IPS-20b (cell line): Measurements from ENCODE around the gene EEF1AKMT1.
"Not testable (repeated sequence)": the region's sequence is repeated elsewhere in the genome, so short reads cannot be mapped to it uniquely, and the experiment has no call there.

ENCODE experiments used
- H3K27ac ChIP-seq: one replicate; pipeline ENCODE4 v1.5.1; 2013; ENCODE audit warnings: low read length
- H3K27me3 ChIP-seq: 2 replicates; pipeline ENCODE4 v1.6.1; 2013; ENCODE audit warnings: mild to moderate bottlenecking, low read length, inconsistent platforms; ENCODE audit not compliant: insufficient read depth
- H3K36me3 ChIP-seq: 2 replicates; pipeline ENCODE4 v1.6.1; 2013; ENCODE audit warnings: low read depth, mild to moderate bottlenecking, inconsistent platforms, low read length, moderate library complexity; ENCODE audit not compliant: insufficient read depth
- H3K4me1 ChIP-seq: 2 replicates; pipeline ENCODE4 v1.6.1; 2013; ENCODE audit warnings: mild to moderate bottlenecking, control low read depth, inconsistent platforms, low read length, moderate library complexity; ENCODE audit not compliant: insufficient read depth
- H3K4me3 ChIP-seq: 2 replicates; pipeline ENCODE4 v1.5.1; 2013; ENCODE audit warnings: mild to moderate bottlenecking, low read length, inconsistent platforms
- H3K9ac ChIP-seq: 2 replicates; pipeline ENCODE4 v1.6.1; 2013; ENCODE audit warnings: low read depth, mild to moderate bottlenecking, inconsistent platforms, low read length, moderate library complexity
- H3K9me3 ChIP-seq: 2 replicates; pipeline ENCODE4 v1.6.1; 2013; ENCODE audit warnings: mild to moderate bottlenecking, low read depth, low read length, inconsistent platforms; ENCODE audit not compliant: insufficient read depth

Gene EEF1AKMT1

GRCh38 chr13:20775961-20776360 lies 2.2 kb upstream of the EEF1AKMT1 start:
- Histone ChIP-seq H3K27me3 (no peaks in the 10 kb centered on the region), H3K27ac (no peak overlapping the region), H3K36me3 (peaks cover 4% of the 10 kb centered on the region; the same call in 1 of the 2 replicates), H3K9ac (no peak overlapping the region), H3K4me1 (0 out of 2 replicates have a peak, but pooled peaks cover 3% of the 10 kb centered on the region), H3K4me3 (no peak overlapping the region), H3K9me3 (no peaks in the 10 kb centered on the region)

GRCh38 chr13:20774746-20775145 lies 985 bp upstream of the EEF1AKMT1 start:
- H3K4me1 ChIP-seq: 0 out of 2 replicates have a peak, but pooled peaks cover 3% of the 10 kb centered on the region
- no peak overlapping the region for H3K9ac ChIP-seq
- no peak overlapping the region for H3K4me3 ChIP-seq
- no peaks in the 10 kb centered on the region for H3K36me3 ChIP-seq
- H3K9me3 ChIP-seq: no peaks in the 10 kb centered on the region; the same call in 1 of the 2 replicates
- no peak overlapping the region for H3K27ac ChIP-seq
- no peaks in the 10 kb centered on the region for H3K27me3 ChIP-seq

GRCh38 chr13:20772401-20773131 lies 1.2 kb downstream of the EEF1AKMT1 start:
- Histone ChIP-seq H3K4me3 (peak overlapping the region; percentile 88), H3K4me1 (0 out of 2 replicates have a peak, but pooled peaks cover 6% of the 10 kb centered on the region), H3K9ac (peak overlapping the region; percentile 95; the same call in 1 of the 2 replicates), H3K9me3 (no peaks in the 10 kb centered on the region; the same call in 1 of the 2 replicates), H3K27ac (no peak overlapping the region), H3K36me3 (no peaks in the 10 kb centered on the region), H3K27me3 (no peaks in the 10 kb centered on the region)

GRCh38 chr13:20769834-20770233 lies 3.9 kb downstream of the EEF1AKMT1 start:
- Histone ChIP-seq H3K27me3 (no peaks in the 10 kb centered on the region), H3K36me3 (no peaks in the 10 kb centered on the region), H3K9me3 (no peaks in the 10 kb centered on the region; the same call in 1 of the 2 replicates), H3K4me1 (0 out of 2 replicates have a peak, but pooled peaks cover 6% of the 10 kb centered on the region), H3K27ac (no peak overlapping the region), H3K4me3 (no peak overlapping the region), H3K9ac (no peak overlapping the region)

GRCh38 chr13:20769091-20769490 lies 4.7 kb downstream of the EEF1AKMT1 start:
- Histone ChIP-seq H3K27me3 (no peaks in the 10 kb centered on the region), H3K4me3 (no peak overlapping the region), H3K9ac (no peak overlapping the region), H3K4me1 (0 out of 2 replicates have a peak, but pooled peaks cover 6% of the 10 kb centered on the region), H3K27ac (no peak overlapping the region), H3K36me3 (no peaks in the 10 kb centered on the region), H3K9me3 (no peaks in the 10 kb centered on the region; the same call in 1 of the 2 replicates)

- Histone ChIP-seq H3K9ac (no peak overlapping the region), H3K36me3 (no peaks in the 10 kb centered on the region), H3K27ac (no peak overlapping the region), H3K27me3 (no peaks in the 10 kb centered on the region), H3K4me3 (no peak overlapping the region), H3K4me1 (0 out of 2 replicates have a peak, but pooled peaks cover 3% of the 10 kb centered on the region), H3K9me3 (no peaks in the 10 kb centered on the region; the same call in 1 of the 2 replicates)
These were observed 6.3 kb downstream of the EEF1AKMT1 start for GRCh38 chr13:20767309-20767943.

- Histone ChIP-seq H3K27ac (no peak overlapping the region), H3K27me3 (no peaks in the 10 kb centered on the region), H3K4me3 (no peak overlapping the region), H3K36me3 (no peaks in the 10 kb centered on the region), H3K4me1 (peaks cover 6% of the 10 kb centered on the region; the same call in 1 of the 2 replicates), H3K9me3 (no peaks in the 10 kb centered on the region), H3K9ac (no peak overlapping the region)
These were observed 12.9 kb downstream of the EEF1AKMT1 start for GRCh38 chr13:20760872-20761271.

- H3K27ac ChIP-seq: no peak overlapping the region
- H3K4me3 ChIP-seq: no peak overlapping the region
- H3K9ac ChIP-seq: no peak overlapping the region
- H3K4me1 ChIP-seq: peaks cover 6% of the 10 kb centered on the region; the same call in 1 of the 2 replicates
- H3K36me3 ChIP-seq: no peaks in the 10 kb centered on the region
- no peaks in the 10 kb centered on the region for H3K27me3 ChIP-seq
- H3K9me3 ChIP-seq: peaks cover 9% of the 10 kb centered on the region
These were observed 19.8 kb downstream of the EEF1AKMT1 start for GRCh38 chr13:20754009-20754408.

- Histone ChIP-seq H3K4me1 (no peaks in the 10 kb centered on the region), H3K9ac (no peak overlapping the region), H3K27me3 (no peaks in the 10 kb centered on the region)
These were observed 24.4 kb downstream of the EEF1AKMT1 start for GRCh38 chr13:20749377-20749776.

GRCh38 chr13:20743830-20744404 lies 29.8 kb downstream of the EEF1AKMT1 start:
- not testable (repeated sequence) for H3K27ac ChIP-seq, H3K4me1 ChIP-seq, H3K4me3 ChIP-seq, H3K9me3 ChIP-seq, H3K9ac ChIP-seq, H3K36me3 ChIP-seq, H3K27me3 ChIP-seq

More at GRCh38 chr13:20749377-20749776, 24.4 kb downstream of the EEF1AKMT1 start:
- peaks cover 12% of the 10 kb centered on the region for H3K9me3 ChIP-seq
- no peaks in the 10 kb centered on the region for H3K36me3 ChIP-seq
- no peak overlapping the region for H3K27ac ChIP-seq
- no peak overlapping the region for H3K4me3 ChIP-seq

GRCh38 chr13:20740021-20740420 lies 33.7 kb downstream of the EEF1AKMT1 start:
- Histone ChIP-seq H3K4me3 (no peak overlapping the region), H3K27me3 (no peaks in the 10 kb centered on the region), H3K27ac (no peak overlapping the region), H3K4me1 (no peaks in the 10 kb centered on the region), H3K9ac (no peak overlapping the region), H3K36me3 (no peaks in the 10 kb centered on the region), H3K9me3 (no peaks in the 10 kb centered on the region)
